ENCODE data around the gene OSBPL6.

OSBPL6 gene

GRCh38 chr2:178230396-178230795, 36.1 kb downstream of the OSBPL6 start:
- Histone ChIP-seq H3K27ac (ENCODE audit: low read depth, low read length) (no peak overlapping the region), H3K36me3 (ENCODE audit: control insufficient read depth in 1 of 2, insufficient read depth in 2 of 2, low read length in 2 of 2) (no peaks in the 10 kb centered on the region), H3K4me1 (ENCODE audit: control insufficient read depth in 1 of 2, insufficient read depth in 2 of 2, low read length in 2 of 2) (no peaks in the 10 kb centered on the region), H3K4me3 (ENCODE audit: low read depth in 1 of 2, low read length in 2 of 2) (no peak overlapping the region), H3K9ac (ENCODE audit: low read depth in 1 of 2, low read length in 2 of 2) (no peak overlapping the region), H3K9me3 (ENCODE audit: control insufficient read depth in 1 of 2, low read length in 2 of 2) (no peaks in the 10 kb centered on the region), H3K27me3 (ENCODE audit: control insufficient read depth in 1 of 2, insufficient read depth in 2 of 2, low read length in 2 of 2) (no peaks in the 10 kb centered on the region)

GRCh38 chr2:178233428-178233827, 39.1 kb downstream of the OSBPL6 start:
- H3K9me3 ChIP-seq (ENCODE audit: control insufficient read depth in 1 of 2, low read length in 2 of 2): no peaks in the 10 kb centered on the region
- no peak overlapping the region for H3K27ac ChIP-seq (ENCODE audit: low read depth, low read length)
- H3K36me3 ChIP-seq (ENCODE audit: control insufficient read depth in 1 of 2, insufficient read depth in 2 of 2, low read length in 2 of 2): no peaks in the 10 kb centered on the region
- H3K9ac ChIP-seq (ENCODE audit: low read depth in 1 of 2, low read length in 2 of 2): no peak overlapping the region
- no peaks in the 10 kb centered on the region for H3K27me3 ChIP-seq (ENCODE audit: control insufficient read depth in 1 of 2, insufficient read depth in 2 of 2, low read length in 2 of 2)
- no peak overlapping the region for H3K4me3 ChIP-seq (ENCODE audit: low read depth in 1 of 2, low read length in 2 of 2)
- H3K4me1 ChIP-seq (ENCODE audit: control insufficient read depth in 1 of 2, insufficient read depth in 2 of 2, low read length in 2 of 2): no peaks in the 10 kb centered on the region

- no peaks in the 10 kb centered on the region for H3K4me1 ChIP-seq (ENCODE audit: control insufficient read depth in 1 of 2, insufficient read depth in 2 of 2, low read length in 2 of 2)
- H3K9ac ChIP-seq (ENCODE audit: low read depth in 1 of 2, low read length in 2 of 2): no peak overlapping the region
- H3K27me3 ChIP-seq (ENCODE audit: control insufficient read depth in 1 of 2, insufficient read depth in 2 of 2, low read length in 2 of 2): no peaks in the 10 kb centered on the region
- H3K4me3 ChIP-seq (ENCODE audit: low read depth in 1 of 2, low read length in 2 of 2): no peak overlapping the region
- H3K27ac ChIP-seq (ENCODE audit: low read depth, low read length): no peak overlapping the region
- H3K9me3 ChIP-seq (ENCODE audit: control insufficient read depth in 1 of 2, low read length in 2 of 2): no peaks in the 10 kb centered on the region
- no peaks in the 10 kb centered on the region for H3K36me3 ChIP-seq (ENCODE audit: control insufficient read depth in 1 of 2, insufficient read depth in 2 of 2, low read length in 2 of 2)
These were observed 40.3 kb downstream of the OSBPL6 start for GRCh38 chr2:178234648-178235047.

- Histone ChIP-seq H3K4me3 (ENCODE audit: low read depth in 1 of 2, low read length in 2 of 2) (no peak overlapping the region), H3K4me1 (ENCODE audit: control insufficient read depth in 1 of 2, insufficient read depth in 2 of 2, low read length in 2 of 2) (peaks cover 0 to 6% of the 10 kb centered on the region in 2 donors), H3K27me3 (ENCODE audit: control insufficient read depth in 1 of 2, insufficient read depth in 2 of 2, low read length in 2 of 2) (no peaks in the 10 kb centered on the region), H3K9me3 (ENCODE audit: control insufficient read depth in 1 of 2, low read length in 2 of 2) (no peaks in the 10 kb centered on the region), H3K36me3 (ENCODE audit: control insufficient read depth in 1 of 2, insufficient read depth in 2 of 2, low read length in 2 of 2) (no peaks in the 10 kb centered on the region), H3K27ac (ENCODE audit: low read depth, low read length) (no peak overlapping the region), H3K9ac (ENCODE audit: low read depth in 1 of 2, low read length in 2 of 2) (no peak overlapping the region)
These were observed 43.3 kb downstream of the OSBPL6 start for GRCh38 chr2:178237488-178238153.

- Histone ChIP-seq H3K27ac (ENCODE audit: low read depth, low read length) (no peak overlapping the region), H3K36me3 (ENCODE audit: control insufficient read depth in 1 of 2, insufficient read depth in 2 of 2, low read length in 2 of 2) (no peaks in the 10 kb centered on the region), H3K9ac (ENCODE audit: low read depth in 1 of 2, low read length in 2 of 2) (no peak overlapping the region), H3K27me3 (ENCODE audit: control insufficient read depth in 1 of 2, insufficient read depth in 2 of 2, low read length in 2 of 2) (no peaks in the 10 kb centered on the region), H3K9me3 (ENCODE audit: control insufficient read depth in 1 of 2, low read length in 2 of 2) (no peaks in the 10 kb centered on the region), H3K4me3 (ENCODE audit: low read depth in 1 of 2, low read length in 2 of 2) (no peak overlapping the region), H3K4me1 (ENCODE audit: control insufficient read depth in 1 of 2, insufficient read depth in 2 of 2, low read length in 2 of 2) (peaks cover 0 to 6% of the 10 kb centered on the region in 2 donors)
These were observed 43.8 kb downstream of the OSBPL6 start for GRCh38 chr2:178238154-178238521.

GRCh38 chr2:178238750-178239149, 44.4 kb downstream of the OSBPL6 start:
- H3K4me3 ChIP-seq (ENCODE audit: low read depth in 1 of 2, low read length in 2 of 2): no peak overlapping the region
- H3K4me1 ChIP-seq (ENCODE audit: control insufficient read depth in 1 of 2, insufficient read depth in 2 of 2, low read length in 2 of 2): peaks cover 0 to 6% of the 10 kb centered on the region in 2 donors
- H3K27me3 ChIP-seq (ENCODE audit: control insufficient read depth in 1 of 2, insufficient read depth in 2 of 2, low read length in 2 of 2): no peaks in the 10 kb centered on the region

GRCh38 chr2:178241844-178242551, 47.7 kb downstream of the OSBPL6 start:
- no peak overlapping the region for H3K9ac ChIP-seq (ENCODE audit: low read depth in 1 of 2, low read length in 2 of 2)
- H3K9me3 ChIP-seq (ENCODE audit: control insufficient read depth in 1 of 2, low read length in 2 of 2): no peaks in the 10 kb centered on the region
- no peak overlapping the region for H3K4me3 ChIP-seq (ENCODE audit: low read depth in 1 of 2, low read length in 2 of 2)
- no peaks in the 10 kb centered on the region for H3K27me3 ChIP-seq (ENCODE audit: control insufficient read depth in 1 of 2, insufficient read depth in 2 of 2, low read length in 2 of 2)
- no peak overlapping the region for H3K27ac ChIP-seq (ENCODE audit: low read depth, low read length)
- H3K36me3 ChIP-seq (ENCODE audit: control insufficient read depth in 1 of 2, insufficient read depth in 2 of 2, low read length in 2 of 2): no peaks in the 10 kb centered on the region
- peaks cover 0 to 6% of the 10 kb centered on the region in 2 donors for H3K4me1 ChIP-seq (ENCODE audit: control insufficient read depth in 1 of 2, insufficient read depth in 2 of 2, low read length in 2 of 2)

More at GRCh38 chr2:178238750-178239149, 44.4 kb downstream of the OSBPL6 start:
- no peak overlapping the region for H3K27ac ChIP-seq (ENCODE audit: low read depth, low read length)
- H3K9ac ChIP-seq (ENCODE audit: low read depth in 1 of 2, low read length in 2 of 2): no peak overlapping the region
- H3K36me3 ChIP-seq (ENCODE audit: control insufficient read depth in 1 of 2, insufficient read depth in 2 of 2, low read length in 2 of 2): no peaks in the 10 kb centered on the region
- no peaks in the 10 kb centered on the region for H3K9me3 ChIP-seq (ENCODE audit: control insufficient read depth in 1 of 2, low read length in 2 of 2)

- Histone ChIP-seq H3K27me3 (ENCODE audit: control insufficient read depth in 1 of 2, insufficient read depth in 2 of 2, low read length in 2 of 2) (no peaks in the 10 kb centered on the region), H3K4me1 (ENCODE audit: control insufficient read depth in 1 of 2, insufficient read depth in 2 of 2, low read length in 2 of 2) (peaks cover 0 to 6% of the 10 kb centered on the region in 2 donors), H3K27ac (ENCODE audit: low read depth, low read length) (no peak overlapping the region), H3K9me3 (ENCODE audit: control insufficient read depth in 1 of 2, low read length in 2 of 2) (no peaks in the 10 kb centered on the region), H3K4me3 (ENCODE audit: low read depth in 1 of 2, low read length in 2 of 2) (no peak overlapping the region), H3K36me3 (ENCODE audit: control insufficient read depth in 1 of 2, insufficient read depth in 2 of 2, low read length in 2 of 2) (no peaks in the 10 kb centered on the region), H3K9ac (ENCODE audit: low read depth in 1 of 2, low read length in 2 of 2) (no peak overlapping the region)
These were observed 48.2 kb downstream of the OSBPL6 start for GRCh38 chr2:178242552-178242883.

- Histone ChIP-seq H3K9ac (ENCODE audit: low read depth in 1 of 2, low read length in 2 of 2) (no peak overlapping the region), H3K36me3 (ENCODE audit: control insufficient read depth in 1 of 2, insufficient read depth in 2 of 2, low read length in 2 of 2) (no peaks in the 10 kb centered on the region), H3K4me1 (ENCODE audit: control insufficient read depth in 1 of 2, insufficient read depth in 2 of 2, low read length in 2 of 2) (peaks cover 0 to 6% of the 10 kb centered on the region in 2 donors), H3K27ac (ENCODE audit: low read depth, low read length) (no peak overlapping the region), H3K9me3 (ENCODE audit: control insufficient read depth in 1 of 2, low read length in 2 of 2) (no peaks in the 10 kb centered on the region), H3K27me3 (ENCODE audit: control insufficient read depth in 1 of 2, insufficient read depth in 2 of 2, low read length in 2 of 2) (no peaks in the 10 kb centered on the region), H3K4me3 (ENCODE audit: low read depth in 1 of 2, low read length in 2 of 2) (no peak overlapping the region)
These were observed 49.6 kb downstream of the OSBPL6 start for GRCh38 chr2:178243961-178244360.

GRCh38 chr2:178244777-178245176, 50.5 kb downstream of the OSBPL6 start:
- H3K9me3 ChIP-seq (ENCODE audit: control insufficient read depth in 1 of 2, low read length in 2 of 2): no peaks in the 10 kb centered on the region
- no peaks in the 10 kb centered on the region for H3K36me3 ChIP-seq (ENCODE audit: control insufficient read depth in 1 of 2, insufficient read depth in 2 of 2, low read length in 2 of 2)
- no peak overlapping the region for H3K4me3 ChIP-seq (ENCODE audit: low read depth in 1 of 2, low read length in 2 of 2)
- no peak overlapping the region for H3K27ac ChIP-seq (ENCODE audit: low read depth, low read length)
- peaks cover 0 to 6% of the 10 kb centered on the region in 2 donors for H3K4me1 ChIP-seq (ENCODE audit: control insufficient read depth in 1 of 2, insufficient read depth in 2 of 2, low read length in 2 of 2)
- H3K9ac ChIP-seq (ENCODE audit: low read depth in 1 of 2, low read length in 2 of 2): no peak overlapping the region
- no peaks in the 10 kb centered on the region for H3K27me3 ChIP-seq (ENCODE audit: control insufficient read depth in 1 of 2, insufficient read depth in 2 of 2, low read length in 2 of 2)

Data from duodenal mucosa (tissue), 2 donors.